ENCODE measurements around the gene FIGN.

GRCh38 chr2:163601377-163601776, 134.4 kb downstream of the FIGN start:
- TF ChIP-seq CTCF (IDR thresholded peaks at IDR 0.05; ENCODE audit: borderline replicate concordance, extremely low read depth, low read length, poor library complexity, severe bottlenecking) = no peak
- TF ChIP-seq EZH2 (IDR thresholded peaks at IDR 0.05; ENCODE audit: borderline replicate concordance, low read depth, low read length, severe bottlenecking) = no peak

All from DND-41 (cell line).